ENCODE results near the gene CSRNP3. TPM values are rescaled to one million over a fixed set of nuclear protein-coding genes. Genes with fewer than 3 reads are reported as not detected.

The CSRNP3 gene
- total RNA-seq, 4 donors from 2014 or later: 0.91 to 14.1 (median 1.7) TPM

DNA sequence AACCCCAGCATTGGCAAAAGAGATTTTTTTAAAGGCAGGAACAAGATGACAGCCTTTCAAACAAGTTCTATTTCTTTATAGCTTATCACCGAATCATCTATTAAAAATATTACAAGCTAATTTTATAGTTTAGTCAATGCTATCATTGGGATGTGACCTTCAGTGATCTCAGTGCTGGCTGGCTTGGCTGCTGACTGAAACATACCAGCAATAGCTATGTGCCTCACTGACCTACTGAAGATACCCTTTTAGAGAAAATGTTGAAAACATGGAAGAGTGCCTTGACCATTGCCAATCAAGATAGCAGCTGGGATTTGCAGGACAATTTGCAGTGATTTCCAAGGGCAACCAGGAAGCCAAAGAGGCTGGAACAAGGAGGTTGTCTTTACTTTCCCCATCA, 44.0 kb downstream of the CSRNP3 start:
- intact Hi-C loops (cut with DNase I; ENCODE audit: low total_unique reads): loop anchor here (2.0 kb wide), 1 partner anchor 17 kb away; no protein-coding TSS in a partner anchor
- WGBS, 2 donors: 86 to 89% methylated on average over 1 of the region's 1 CpG

DNA sequence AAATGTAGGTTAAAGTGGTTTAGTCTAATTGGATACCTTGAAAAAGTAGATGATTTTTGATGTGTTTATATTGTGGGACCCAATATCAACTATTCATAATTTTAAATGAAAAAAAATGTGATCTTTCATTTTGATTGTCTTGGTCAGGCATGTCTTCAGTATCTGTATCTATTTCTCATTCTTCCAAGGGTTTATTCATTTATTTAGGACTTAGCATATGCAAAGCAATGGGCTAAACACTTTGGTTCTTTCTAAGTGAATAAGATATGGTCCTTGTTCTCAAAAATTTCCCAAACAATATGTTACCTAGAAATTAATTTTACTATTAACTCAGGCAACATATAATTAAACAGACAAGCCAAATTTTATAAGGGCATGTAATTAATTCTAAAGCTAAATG, 49.1 kb downstream of the CSRNP3 start:
- intact Hi-C loops (cut with DNase I; ENCODE audit: low total_unique reads): no loop called here
- TF ChIP-seq, protein P1, sequence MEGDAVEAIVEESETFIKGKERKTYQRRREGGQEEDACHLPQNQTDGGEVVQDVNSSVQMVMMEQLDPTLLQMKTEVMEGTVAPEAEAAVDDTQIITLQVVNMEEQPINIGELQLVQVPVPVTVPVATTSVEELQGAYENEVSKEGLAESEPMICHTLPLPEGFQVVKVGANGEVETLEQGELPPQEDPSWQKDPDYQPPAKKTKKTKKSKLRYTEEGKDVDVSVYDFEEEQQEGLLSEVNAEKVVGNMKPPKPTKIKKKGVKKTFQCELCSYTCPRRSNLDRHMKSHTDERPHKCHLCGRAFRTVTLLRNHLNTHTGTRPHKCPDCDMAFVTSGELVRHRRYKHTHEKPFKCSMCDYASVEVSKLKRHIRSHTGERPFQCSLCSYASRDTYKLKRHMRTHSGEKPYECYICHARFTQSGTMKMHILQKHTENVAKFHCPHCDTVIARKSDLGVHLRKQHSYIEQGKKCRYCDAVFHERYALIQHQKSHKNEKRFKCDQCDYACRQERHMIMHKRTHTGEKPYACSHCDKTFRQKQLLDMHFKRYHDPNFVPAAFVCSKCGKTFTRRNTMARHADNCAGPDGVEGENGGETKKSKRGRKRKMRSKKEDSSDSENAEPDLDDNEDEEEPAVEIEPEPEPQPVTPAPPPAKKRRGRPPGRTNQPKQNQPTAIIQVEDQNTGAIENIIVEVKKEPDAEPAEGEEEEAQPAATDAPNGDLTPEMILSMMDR (IDR thresholded peaks at IDR 0.05): no peak
- TF ChIP-seq POLR2A (IDR thresholded peaks at IDR 0.05): no peak

More for the DNA sequence above, 44.0 kb downstream of the CSRNP3 start:
- TF ChIP-seq, protein P1 (IDR thresholded peaks at IDR 0.05): no peak
- no peak for DNase-seq (ENCODE audit: low spot score in 2 of 2)
- H3K4me3 ChIP-seq (ENCODE audit: low read depth, poor library complexity, severe bottlenecking): no peak overlapping the region

DNA sequence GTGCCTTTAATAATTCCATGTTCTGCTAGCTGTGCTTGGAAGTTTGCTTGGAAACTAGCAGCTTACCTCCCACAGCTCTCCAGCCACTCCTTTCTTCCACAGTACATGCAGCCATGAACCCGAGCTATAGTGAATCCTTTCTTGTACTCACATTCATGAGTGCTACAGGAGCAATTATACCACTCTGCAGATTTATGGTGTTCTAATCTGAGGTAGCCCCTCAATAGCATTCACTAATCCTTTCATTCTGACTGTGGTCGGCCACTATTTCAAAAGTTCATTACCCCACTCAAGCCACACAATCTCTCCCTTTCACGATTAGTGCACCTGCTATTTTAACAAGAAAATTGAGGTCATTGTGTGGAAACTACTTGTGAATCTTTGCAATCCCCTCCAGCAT, 53.2 kb downstream of the CSRNP3 start:
- no peak overlapping the region for H3K4me3 ChIP-seq (ENCODE audit: low read depth, poor library complexity, severe bottlenecking)
- intact Hi-C loops (cut with DNase I; ENCODE audit: low total_unique reads): no loop called here
- no peak for DNase-seq (ENCODE audit: low spot score in 2 of 2)
- TF ChIP-seq POLR2A (IDR thresholded peaks at IDR 0.05): no peak
- TF ChIP-seq, protein P1 (IDR thresholded peaks at IDR 0.05): no peak
- 76 to 78% methylated on average over 3 of the region's 3 CpGs for WGBS, 2 donors

More for the DNA sequence above, 49.1 kb downstream of the CSRNP3 start:
- DNase-seq (ENCODE audit: low spot score in 2 of 2): no peak
- no peak overlapping the region for H3K4me3 ChIP-seq (ENCODE audit: low read depth, poor library complexity, severe bottlenecking)

DNA sequence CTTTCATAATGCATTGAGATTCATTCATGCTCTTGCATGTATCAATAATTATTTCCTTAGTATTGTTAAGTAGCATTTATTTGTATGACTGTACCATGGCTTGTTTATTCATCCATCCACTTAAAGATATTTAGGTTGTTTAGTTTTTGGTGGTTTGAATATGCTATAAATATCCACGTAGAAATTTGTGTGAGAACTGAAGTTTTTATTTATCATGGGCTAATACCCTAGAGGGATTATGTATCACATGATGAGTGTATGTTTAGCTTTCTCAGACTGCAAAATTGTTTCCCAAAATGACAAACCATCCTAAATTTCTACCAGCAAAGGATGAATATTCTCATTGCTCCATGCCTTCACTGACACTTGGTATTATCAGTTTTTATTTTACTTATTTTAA, 55.2 kb downstream of the CSRNP3 start:
- no peak for DNase-seq (ENCODE audit: low spot score in 2 of 2)
- 72 to 79% methylated on average over 1 of the region's 1 CpG for WGBS, 2 donors
- no peak for TF ChIP-seq POLR2A (IDR thresholded peaks at IDR 0.05)
- TF ChIP-seq, protein P1 (IDR thresholded peaks at IDR 0.05): no peak
- no peak overlapping the region for H3K4me3 ChIP-seq (ENCODE audit: low read depth, poor library complexity, severe bottlenecking)
- intact Hi-C loops (cut with DNase I; ENCODE audit: low total_unique reads): no loop called here

DNA sequence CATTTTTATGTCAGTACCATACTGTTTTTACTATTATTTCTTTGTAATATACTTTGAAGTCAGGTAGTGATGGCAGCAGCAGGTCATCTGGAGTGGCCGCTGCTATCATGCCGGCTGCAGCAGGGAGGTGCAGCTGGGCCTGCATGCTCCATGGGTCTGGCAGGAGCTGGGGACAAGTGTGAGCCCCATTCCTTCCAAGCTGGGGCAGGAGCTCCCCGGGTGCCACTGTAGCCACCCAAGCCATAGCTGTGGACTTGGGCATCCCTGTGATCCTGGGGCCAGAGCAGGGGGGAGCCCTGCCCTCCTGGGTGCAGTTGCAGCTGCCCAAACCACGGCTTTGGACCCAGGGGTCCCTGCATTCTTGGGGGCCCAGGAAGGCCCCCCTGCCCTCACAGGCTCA, 59.2 kb downstream of the CSRNP3 start:
- DNase-seq (ENCODE audit: low spot score in 2 of 2): peak in 1 of 2 donors; percentile 66
- no peak overlapping the region for H3K4me3 ChIP-seq (ENCODE audit: low read depth, poor library complexity, severe bottlenecking)
- 94 to 100% methylated on average over 3 of the region's 4 CpGs for WGBS, 2 donors
- TF ChIP-seq, protein P1 (IDR thresholded peaks at IDR 0.05): no peak
- TF ChIP-seq POLR2A (IDR thresholded peaks at IDR 0.05): no peak
- intact Hi-C loops (cut with DNase I; ENCODE audit: low total_unique reads): no loop called here

DNA sequence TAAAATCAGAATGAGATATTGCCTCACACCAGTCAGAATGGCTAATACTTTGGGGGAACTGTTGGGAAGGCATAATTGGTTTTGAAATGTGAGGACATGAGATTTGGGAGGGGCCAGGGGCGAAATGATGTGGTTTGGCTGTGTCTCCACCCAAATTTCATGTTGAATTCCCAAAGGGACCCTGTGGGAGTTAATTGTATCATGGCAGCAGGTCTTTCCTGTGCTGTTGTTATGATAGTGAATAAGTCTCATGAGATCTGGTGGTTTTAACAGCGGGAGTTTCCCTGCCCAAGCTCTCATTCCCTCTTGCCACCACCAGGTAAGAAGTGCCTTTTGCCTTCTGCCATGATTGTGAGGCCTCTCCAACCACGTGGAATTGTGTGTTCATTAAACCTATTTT, 59.6 kb downstream of the CSRNP3 start:
- WGBS, 2 donors: 73 to 82% methylated on average over 3 of the region's 3 CpGs
- intact Hi-C loops (cut with DNase I; ENCODE audit: low total_unique reads): no loop called here

More for the DNA sequence above, 59.6 kb downstream of the CSRNP3 start:
- DNase-seq (ENCODE audit: low spot score in 2 of 2): no peak
- H3K4me3 ChIP-seq (ENCODE audit: low read depth, poor library complexity, severe bottlenecking): no peak overlapping the region
- TF ChIP-seq, protein P1 (IDR thresholded peaks at IDR 0.05): no peak
- no peak for TF ChIP-seq POLR2A (IDR thresholded peaks at IDR 0.05)
